GM12892 (cell line): ENCODE results near the gene DNER.

Source experiments
- POLR2AphosphoS5 ChIP-seq: IDR thresholded peaks from 2 replicates; pipeline ENCODE4 v1.6.1; 2011; ENCODE audit warnings: low read depth, low read length, control low read depth
- TAF1 ChIP-seq: IDR thresholded peaks from 2 replicates; pipeline ENCODE4 v1.6.1; 2011; ENCODE audit warnings: low read depth, mild to moderate bottlenecking, control low read depth, low read length, borderline replicate concordance

DNA sequence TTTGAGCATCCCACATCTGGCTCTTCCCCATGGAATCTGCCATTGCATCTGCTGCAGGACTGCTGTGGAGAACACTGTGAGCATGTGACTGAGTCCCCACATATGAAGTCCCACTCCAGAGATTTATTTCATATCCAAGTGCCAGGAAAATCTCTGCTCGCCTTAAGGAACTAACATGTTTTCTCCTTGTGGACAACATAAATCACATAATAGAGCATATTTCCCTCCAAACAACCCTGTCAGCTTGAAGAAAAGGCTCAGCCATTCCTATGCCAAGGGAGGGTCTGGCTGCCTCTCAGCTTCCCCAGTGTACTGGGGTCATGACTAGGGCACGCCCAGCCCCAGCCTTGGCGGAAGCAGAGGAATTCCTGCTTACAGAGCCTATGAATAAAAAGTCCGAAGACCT lies 193.7 kb downstream of the DNER start:
- TF ChIP-seq POLR2AphosphoS5: no peak
- TF ChIP-seq TAF1: no peak
